8988T (cell line): Measurements from ENCODE around the gene ATP6V1F.

ENCODE experiments used
- DNase-seq: peaks from one replicate; pipeline ENCODE4 v3.0.0; 2011

ATP6V1F gene

GRCh38 chr7:128862571-128863432 is at the start of gene ATP6V1F:
Gene ATP6V1F (plus strand): TSS chr7:128862856. CDS start chr7:128862905, 49 bp downstream.
- peak; percentile 92 for DNase-seq

GRCh38 chr7:128814499-128814898 is 48.2 kb upstream of the ATP6V1F start:
- no peak for DNase-seq

DNA sequence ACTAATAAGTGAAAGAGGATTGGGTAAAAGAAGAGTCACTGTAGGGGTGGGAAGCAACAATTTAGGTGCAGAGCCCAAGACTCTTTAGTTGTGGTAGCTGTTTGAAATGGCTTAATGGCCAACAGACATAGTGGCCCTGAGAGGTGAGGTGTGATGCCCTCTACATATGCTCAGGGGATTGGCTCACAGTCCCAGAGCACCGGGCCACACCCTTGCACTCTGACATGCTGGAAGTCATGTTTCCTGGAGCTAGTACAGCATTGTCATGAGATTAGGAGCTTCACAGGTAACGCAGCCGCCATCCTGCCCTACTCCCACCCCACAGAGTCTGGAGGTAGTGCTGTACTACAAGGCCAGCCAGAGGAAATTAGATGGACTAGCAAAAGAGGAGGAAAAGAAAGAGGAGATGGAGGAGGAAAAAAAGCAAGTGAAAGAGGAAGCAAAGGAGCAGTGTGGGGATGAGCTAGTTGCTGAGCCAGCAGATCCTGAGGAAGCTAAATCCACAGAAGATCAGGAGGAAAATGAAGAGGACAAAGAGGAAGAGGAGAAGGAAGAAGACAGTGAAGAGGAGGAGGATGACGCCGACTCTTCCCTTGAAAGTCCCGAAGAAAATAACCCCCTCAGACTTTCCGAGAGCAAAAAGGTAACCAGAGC is 47.2 kb upstream of the ATP6V1F start:
- DNase-seq, result no peak

DNA sequence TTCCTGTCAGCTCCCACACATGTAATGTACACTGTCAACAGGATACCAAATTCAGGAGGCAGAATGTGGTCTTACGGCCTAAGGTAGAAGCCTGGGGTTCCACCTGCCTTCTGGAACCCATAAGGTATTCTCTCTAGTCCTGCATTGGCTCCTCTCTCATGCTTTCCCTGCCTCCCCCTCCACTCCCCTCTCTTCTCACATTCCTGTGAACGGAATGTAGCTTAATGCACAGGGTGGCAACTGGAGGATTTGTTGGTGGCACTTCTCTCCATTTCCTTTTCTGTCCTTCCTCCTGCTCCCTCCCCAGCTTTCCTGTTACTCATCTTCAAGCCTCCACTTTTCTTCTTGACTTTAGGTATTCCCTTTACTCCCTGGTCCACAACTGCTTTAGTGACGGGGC is 44.0 kb upstream of the ATP6V1F start:
- DNase-seq, result no peak

GRCh38 chr7:128821724-128822123 is 40.9 kb upstream of the ATP6V1F start:
- DNase-seq, result no peak

DNA sequence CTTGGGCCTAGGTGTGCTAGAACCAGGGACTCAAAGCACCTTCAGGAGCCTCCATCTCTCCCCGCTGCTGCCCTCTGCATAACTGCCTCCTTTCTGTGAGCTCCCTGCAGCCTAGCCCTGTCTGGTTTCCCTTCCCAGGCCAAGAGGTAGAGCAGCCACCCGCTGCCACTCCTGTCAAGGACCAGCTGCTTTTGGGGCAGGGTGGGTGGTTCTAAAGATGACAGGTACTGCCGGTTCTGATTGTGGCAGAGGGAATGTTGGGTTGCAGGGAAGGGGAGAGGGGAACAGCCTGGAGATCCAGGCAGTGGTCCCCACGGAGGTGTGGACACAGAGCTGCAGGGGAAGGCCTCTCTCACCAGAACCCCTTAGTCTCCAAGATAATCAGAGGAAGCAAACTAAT is 36.1 kb upstream of the ATP6V1F start:
- DNase-seq, result no peak

- no peak for DNase-seq
Observed at GRCh38 chr7:128826916-128827247, 35.8 kb upstream of the ATP6V1F start.

GRCh38 chr7:128827248-128827958 is 35.3 kb upstream of the ATP6V1F start:
- DNase-seq, result no peak

GRCh38 chr7:128827971-128828711 is 34.5 kb upstream of the ATP6V1F start:
- DNase-seq, result no peak

DNA sequence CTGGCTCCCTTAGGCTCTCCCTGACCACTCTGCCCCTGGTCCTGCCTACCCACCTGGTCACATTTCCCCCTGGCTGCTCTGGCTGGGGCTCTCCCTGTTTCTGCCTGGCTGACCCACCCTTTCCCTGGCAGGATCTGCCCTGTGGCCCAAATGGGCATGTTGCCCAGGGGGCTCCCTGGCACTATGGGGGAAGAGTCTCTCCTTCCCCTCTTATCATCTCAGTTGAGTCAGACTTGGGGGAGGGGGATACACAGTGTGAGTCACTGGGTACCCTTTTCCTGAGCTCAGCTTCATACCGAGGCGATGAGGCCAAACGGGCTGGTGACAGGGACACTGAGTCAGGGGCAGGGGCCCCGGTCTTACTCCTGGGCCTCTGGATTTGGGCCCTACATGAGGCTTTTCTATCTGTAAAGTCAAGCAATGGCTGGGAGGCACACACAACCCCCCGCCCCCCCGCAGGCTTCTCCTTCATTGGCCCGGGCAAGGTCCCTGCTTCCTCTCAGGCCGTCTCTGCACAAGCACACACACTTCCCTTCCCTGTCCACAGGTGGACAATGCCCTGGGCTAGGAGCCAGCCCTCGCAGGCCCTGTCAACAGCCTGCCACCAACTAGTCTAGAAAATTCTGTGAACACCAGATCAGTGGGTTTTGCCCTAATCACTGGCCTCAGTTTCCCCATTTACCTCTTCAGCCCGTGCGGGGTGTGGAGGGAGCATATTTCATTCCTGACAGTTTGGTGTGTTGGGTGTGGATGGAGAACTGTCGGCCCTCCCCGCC is 33.1 kb upstream of the ATP6V1F start:
- DNase-seq, result peak; percentile 77

- peak; percentile 56 for DNase-seq
Observed at GRCh38 chr7:128830231-128831177, 32.2 kb upstream of the ATP6V1F start, which contains the start of gene FLNC. Gene FLNC (plus strand): TSS chr7:128830406. CDS start chr7:128830638, 232 bp downstream.

GRCh38 chr7:128831178-128831993 is 31.3 kb upstream of the ATP6V1F start:
- no peak for DNase-seq

DNA sequence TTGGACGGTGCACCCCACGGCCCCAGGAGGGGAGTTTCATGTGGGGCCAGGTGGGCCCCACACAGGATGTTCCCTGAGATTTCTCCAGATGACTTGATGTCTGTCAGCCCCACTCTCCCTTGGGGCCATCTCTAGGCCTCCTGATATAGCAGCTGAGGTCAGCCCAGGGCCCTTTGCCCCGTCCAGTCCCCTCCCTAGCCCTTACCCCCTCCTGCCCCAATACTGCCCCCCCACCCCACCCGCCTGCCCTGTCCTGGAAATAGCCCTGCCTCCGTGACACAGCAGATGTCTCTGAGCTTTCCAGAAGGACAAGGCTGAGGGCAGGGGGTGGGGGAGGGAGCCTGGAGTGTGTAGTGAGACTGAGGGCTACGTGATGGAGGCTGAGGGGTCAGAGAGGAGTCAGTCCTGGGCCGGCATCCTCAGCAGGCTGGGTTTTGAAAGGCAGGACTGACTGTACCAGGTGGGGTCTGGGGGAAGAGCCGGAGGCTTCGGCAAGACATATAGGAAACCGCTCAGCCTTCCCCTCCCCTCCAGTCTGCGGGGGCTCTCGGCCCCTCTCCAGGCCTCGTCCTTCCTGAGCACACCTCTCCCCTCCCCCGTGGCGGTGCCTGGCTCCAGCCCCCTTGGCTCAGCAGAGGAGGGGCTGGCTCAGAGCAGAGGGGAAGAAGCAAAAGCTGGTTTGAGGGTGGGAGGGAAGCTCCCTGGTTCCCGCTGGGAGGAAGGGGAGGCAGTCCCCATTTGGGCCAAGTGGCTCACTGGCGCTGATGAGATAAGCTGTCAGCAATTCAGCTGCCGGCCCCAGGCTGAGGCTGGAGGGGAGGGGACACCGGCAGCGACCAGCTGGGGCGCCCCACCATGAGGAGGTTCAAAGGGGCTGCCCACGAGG is 30.4 kb upstream of the ATP6V1F start:
- no peak for DNase-seq

GRCh38 chr7:128832880-128833147 is 29.8 kb upstream of the ATP6V1F start:
- no peak for DNase-seq

DNA sequence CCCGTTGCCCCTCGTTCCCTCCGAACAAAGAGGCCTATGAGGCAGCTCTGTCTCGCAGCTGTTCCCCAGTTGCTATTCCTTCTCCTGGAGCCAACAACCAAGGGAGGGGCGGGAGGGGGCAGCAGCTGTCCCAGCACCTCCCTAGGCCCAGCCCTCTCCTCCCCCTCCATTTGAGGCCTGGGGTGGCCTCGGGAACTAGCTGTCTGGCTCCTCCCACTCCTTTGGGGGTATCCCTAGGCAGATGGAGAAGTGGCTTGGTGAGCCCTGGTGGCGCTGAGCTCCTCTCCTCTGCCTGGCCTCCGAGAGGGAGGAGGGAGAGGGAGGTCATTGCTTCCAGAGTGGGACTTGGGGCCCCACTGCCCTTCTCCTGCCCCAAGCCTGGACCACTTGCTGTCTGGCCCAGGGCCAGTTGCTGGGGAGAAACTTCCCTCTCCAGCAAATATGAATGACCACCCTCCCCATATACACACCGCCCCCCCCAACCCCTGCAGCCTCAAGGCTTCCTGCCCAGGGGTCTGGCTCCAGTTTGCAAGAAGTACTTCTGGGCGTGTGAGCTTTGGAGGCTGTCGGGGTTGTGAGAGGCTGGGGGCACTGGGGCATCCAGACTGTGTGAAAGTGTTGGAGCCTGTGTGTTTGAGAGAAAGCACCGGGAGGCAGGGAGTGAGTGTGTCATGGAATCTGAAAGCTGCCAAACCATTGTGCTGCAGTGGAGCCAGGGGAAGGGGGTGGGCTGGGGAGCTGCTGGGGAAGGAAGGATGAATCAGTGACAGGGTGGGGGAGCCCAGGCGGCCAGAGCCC is 29.3 kb upstream of the ATP6V1F start:
- DNase-seq, result no peak

GRCh38 chr7:128833946-128834325 is 28.7 kb upstream of the ATP6V1F start:
- DNase-seq, result no peak

GRCh38 chr7:128835231-128835751 is 27.4 kb upstream of the ATP6V1F start:
- no peak for DNase-seq
